Measurements from ENCODE around the gene SLC38A2.

Gene SLC38A2

DNA sequence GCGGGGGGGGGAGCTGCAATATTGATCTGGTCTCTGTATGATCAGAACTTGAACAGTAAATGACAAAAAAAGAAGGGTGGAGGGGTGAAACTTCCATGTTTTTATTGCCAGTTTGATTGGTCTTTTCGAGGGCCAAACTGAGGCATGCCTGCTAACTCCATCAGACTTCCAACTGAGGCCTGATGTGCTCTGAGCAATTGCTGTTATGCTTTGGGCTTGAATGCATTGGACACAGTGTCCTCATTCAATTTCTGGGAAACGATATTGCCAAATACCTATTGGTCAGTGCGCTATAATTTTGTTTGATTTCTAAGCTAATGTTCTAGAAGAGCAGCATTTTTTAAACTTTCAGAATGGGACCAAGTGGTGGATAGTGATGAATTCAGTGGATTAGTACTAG lies 2.1 kb upstream of the SLC38A2 start:
- H3K27ac ChIP-seq: no peak overlapping the region
- TF ChIP-seq ZFX (IDR thresholded peaks at IDR 0.05; ENCODE audit: borderline replicate concordance): no peak
- TF ChIP-seq, protein P1, sequence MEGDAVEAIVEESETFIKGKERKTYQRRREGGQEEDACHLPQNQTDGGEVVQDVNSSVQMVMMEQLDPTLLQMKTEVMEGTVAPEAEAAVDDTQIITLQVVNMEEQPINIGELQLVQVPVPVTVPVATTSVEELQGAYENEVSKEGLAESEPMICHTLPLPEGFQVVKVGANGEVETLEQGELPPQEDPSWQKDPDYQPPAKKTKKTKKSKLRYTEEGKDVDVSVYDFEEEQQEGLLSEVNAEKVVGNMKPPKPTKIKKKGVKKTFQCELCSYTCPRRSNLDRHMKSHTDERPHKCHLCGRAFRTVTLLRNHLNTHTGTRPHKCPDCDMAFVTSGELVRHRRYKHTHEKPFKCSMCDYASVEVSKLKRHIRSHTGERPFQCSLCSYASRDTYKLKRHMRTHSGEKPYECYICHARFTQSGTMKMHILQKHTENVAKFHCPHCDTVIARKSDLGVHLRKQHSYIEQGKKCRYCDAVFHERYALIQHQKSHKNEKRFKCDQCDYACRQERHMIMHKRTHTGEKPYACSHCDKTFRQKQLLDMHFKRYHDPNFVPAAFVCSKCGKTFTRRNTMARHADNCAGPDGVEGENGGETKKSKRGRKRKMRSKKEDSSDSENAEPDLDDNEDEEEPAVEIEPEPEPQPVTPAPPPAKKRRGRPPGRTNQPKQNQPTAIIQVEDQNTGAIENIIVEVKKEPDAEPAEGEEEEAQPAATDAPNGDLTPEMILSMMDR (IDR thresholded peaks at IDR 0.05): no peak

DNA sequence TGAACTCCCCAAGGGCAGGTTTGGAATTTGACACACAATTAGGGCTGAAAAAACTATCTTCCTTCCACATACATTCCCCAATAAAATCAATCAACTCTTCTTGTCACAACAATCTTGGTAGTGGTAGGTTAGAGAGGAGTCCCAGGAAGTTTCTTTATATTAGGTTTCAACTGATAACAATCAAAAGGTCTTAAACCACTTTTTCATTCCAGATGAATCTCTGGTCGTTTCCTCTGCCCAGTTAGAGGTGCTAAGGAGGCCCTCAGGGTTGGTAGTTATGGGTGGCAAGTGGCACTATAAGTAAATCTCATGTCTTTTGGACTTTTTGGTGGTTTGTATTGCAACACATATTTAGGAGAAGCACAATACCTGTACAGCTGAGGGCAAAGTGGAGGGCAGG lies 1.7 kb upstream of the SLC38A2 start:
- no peak overlapping the region for H3K27ac ChIP-seq
- TF ChIP-seq ZFX (IDR thresholded peaks at IDR 0.05; ENCODE audit: borderline replicate concordance): no peak
- TF ChIP-seq, protein P1 (IDR thresholded peaks at IDR 0.05): no peak

DNA sequence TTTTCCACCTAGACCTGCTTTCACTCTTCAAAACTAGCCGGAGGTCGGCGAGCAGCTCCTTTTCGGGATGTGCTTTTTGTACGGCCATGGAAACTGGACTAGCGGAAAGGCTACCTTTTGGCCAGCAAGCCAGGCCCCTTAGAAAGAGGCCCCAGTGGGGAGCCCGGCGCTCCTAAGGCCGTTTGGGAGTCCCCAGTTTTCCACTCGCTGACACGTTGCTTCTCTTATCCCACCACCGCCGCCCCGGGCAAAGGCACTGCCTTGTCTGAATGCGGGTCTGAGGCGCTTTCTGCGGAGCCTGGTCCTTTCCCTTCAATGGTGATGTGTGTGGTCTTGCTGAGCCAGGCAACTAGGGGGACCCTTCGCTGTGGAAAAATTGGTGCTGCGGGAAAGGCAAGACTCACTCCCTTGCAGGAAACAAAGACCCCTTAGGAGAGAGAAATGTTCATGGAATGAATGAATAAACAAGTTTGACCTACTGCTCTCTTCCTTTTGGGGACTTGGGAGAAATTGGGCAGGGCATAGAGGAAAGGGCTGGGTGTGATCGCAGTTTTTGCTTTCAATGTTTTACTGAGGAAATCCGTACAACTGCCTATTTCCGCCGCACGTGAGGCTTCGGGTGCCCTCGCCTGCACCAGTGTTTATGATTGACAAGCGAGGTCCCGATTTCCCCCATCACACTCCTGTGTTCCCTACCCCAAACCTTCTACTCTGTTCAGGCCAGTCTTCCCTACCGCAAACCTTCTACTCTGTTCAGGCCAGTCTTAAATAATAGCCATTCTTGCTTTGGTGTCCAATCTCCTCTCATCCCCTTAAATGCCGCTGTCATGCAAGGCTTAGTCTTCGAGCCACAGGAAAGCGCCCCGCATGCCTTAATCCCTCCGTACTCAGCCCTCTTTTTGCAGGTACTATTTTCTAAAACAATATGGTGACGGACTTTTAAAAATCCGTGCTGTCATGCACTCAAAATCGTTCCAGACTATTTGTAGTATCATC lies 1.0 kb upstream of the SLC38A2 start:
- H3K27ac ChIP-seq: peak overlapping the region; percentile 97

DNA sequence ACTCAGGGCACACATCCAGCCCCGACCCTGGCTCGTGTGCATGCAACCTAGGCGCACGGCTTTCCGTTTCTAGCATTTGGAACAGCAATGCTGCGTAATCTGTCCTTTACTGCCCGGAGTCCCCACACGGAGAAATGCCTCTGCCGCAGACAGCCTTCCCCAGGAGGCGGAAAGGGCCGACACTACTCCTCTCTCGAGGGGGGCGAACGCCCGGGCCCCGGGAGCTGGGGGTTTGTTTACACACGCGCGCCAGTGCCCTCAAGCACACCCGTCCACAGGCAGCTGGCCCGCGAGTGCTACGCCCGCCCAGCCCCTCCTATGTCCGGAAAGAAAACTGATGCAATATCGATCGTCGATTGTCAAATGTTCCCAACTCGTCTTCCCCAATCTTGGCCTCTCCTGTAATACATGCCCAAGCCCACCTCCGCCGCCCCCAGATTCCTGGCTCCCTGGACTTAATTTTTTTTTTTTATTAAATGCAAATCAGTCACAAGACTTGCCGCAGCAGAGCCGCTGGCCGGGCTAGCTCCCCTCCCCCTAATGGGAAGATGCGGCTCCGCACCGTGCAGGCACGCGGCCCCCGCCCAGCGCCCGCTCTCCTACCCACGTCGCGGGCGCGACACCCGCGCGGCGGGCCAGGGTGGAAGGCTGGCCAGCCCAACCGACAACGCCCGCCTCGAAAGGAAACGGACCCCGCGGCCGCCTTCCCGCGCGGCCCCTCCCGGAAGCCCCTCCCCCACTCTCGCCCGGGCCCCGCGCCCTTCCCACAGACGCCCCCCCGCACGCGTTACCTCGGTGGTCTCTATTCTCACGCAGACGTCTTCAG lies 642 bp downstream of the SLC38A2 start:
- TF ChIP-seq, protein P1 (IDR thresholded peaks at IDR 0.05): no peak
- no peak for TF ChIP-seq ZFX (IDR thresholded peaks at IDR 0.05; ENCODE audit: borderline replicate concordance)
- H3K27ac ChIP-seq: peak overlapping the region; percentile 97

More for the DNA sequence above, 1.0 kb upstream of the SLC38A2 start:
- TF ChIP-seq ZFX (IDR thresholded peaks at IDR 0.05; ENCODE audit: borderline replicate concordance): no peak
- TF ChIP-seq, protein P1 (IDR thresholded peaks at IDR 0.05): no peak

DNA sequence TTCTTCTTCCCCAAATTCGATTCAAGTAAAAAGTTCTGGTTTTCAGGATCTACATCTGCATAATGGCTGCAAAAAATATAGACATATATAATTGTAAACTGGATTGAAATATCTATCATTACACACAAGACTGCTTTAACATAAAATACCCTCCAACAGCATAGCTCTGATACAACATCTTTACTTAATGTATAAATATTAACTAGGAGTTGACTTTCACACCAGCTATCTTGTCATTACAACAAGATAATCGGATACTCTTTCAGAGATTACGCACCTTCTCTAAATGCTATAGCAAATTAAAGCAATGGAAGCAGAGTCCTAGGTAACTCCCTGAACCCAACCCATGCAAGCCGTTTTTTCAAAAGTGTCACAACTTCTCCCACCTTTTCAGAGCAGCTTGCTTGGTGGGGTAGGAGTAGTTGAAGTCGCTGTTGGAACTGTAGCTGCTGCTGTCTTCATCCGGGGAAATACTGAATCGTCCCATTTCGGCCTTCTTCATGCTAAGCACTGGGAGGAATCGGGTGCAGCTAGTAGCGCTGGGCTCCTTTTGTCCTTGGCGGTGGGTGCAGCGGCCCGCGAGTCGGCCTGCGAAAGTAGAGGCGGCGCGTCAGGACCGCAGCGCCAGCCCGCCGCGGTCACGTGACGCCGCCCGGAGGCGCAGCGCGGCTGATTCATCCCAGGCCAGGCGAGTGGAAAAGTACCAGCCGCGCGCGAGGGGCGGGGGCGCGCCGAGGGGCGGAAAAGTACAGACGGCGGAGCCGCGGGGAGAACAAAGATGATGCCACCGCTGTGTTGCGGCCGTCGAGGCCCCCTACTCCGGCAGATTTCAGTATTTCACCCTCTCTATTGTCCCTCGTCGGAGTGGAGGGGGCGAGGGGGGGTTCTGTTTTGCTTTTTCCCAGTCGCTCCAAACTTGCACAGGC lies 1.5 kb downstream of the SLC38A2 start:
- TF ChIP-seq, protein P1 (IDR thresholded peaks at IDR 0.05): peak; percentile 41; the same call in 1 of the 2 replicates
- no peak for TF ChIP-seq ZFX (IDR thresholded peaks at IDR 0.05; ENCODE audit: borderline replicate concordance)
- H3K27ac ChIP-seq: peak overlapping the region; percentile 97

DNA sequence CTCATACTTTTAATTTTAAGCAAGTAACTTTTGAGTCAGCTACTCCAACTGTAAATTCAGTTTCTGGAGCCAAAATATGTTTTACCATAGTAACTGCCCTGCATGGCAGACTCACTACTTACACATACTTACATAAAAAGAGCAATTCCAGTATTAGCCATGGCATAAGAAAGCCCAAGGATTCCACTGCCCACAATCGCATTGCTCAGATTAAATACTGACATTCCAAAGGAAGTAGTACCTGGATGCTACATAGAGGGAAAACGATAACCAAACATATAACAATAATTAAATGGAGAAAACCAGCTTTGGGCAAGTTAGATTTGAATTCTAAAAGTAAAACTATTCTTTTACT lies 2.2 kb downstream of the SLC38A2 start:
- TF ChIP-seq ZFX (IDR thresholded peaks at IDR 0.05; ENCODE audit: borderline replicate concordance): no peak
- peak overlapping the region; percentile 97 for H3K27ac ChIP-seq
